MM.1S (cell line): ENCODE measurements around the gene TMEM184B.

Source experiments
- EZH2phosphoT487 ChIP-seq: fragments of 300-600 bp; sonication (generic); IDR thresholded peaks from 2 replicates; pipeline ENCODE4 v1.6.1; 2018; ENCODE audit warnings: antibody characterized with exemption, low read length
- TF ChIP-seq, protein P1 (sequence below): fragments of 300-600 bp; sonication (generic); IDR thresholded peaks from 2 replicates; pipeline ENCODE4 v1.5.1; 2016; ENCODE audit warnings: antibody characterized with exemption, low read length, mixed read lengths

DNA sequence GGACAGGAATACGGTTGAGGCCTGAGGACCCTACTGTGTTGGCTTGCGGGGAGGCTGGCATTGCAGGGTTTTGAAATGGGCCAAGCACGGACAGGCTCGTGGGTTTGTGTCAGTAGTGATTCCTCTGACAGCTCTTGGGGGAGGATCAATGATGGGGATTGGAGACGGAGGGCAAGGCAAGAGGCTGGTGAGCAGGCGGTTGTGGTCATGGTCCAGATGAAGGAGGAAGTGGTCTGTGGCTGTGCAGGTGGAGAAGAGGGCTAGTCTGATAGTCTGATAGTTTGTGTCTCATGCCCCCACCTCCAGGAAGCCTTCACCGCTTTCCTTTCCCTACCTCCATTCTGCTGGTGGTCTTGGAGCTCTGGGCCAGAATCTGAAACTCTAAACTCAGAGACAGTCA is 68.0 kb downstream of the TMEM184B start:
- no peak for TF ChIP-seq EZH2phosphoT487
- TF ChIP-seq, protein P1, sequence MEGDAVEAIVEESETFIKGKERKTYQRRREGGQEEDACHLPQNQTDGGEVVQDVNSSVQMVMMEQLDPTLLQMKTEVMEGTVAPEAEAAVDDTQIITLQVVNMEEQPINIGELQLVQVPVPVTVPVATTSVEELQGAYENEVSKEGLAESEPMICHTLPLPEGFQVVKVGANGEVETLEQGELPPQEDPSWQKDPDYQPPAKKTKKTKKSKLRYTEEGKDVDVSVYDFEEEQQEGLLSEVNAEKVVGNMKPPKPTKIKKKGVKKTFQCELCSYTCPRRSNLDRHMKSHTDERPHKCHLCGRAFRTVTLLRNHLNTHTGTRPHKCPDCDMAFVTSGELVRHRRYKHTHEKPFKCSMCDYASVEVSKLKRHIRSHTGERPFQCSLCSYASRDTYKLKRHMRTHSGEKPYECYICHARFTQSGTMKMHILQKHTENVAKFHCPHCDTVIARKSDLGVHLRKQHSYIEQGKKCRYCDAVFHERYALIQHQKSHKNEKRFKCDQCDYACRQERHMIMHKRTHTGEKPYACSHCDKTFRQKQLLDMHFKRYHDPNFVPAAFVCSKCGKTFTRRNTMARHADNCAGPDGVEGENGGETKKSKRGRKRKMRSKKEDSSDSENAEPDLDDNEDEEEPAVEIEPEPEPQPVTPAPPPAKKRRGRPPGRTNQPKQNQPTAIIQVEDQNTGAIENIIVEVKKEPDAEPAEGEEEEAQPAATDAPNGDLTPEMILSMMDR = no peak
